DOHH2 (cell line): ENCODE results near the gene SAP130.

Experiments used
- EZH2phosphoT487 ChIP-seq: fragments of 200-600 bp; sonication (generic); IDR thresholded peaks from 2 replicates; pipeline ENCODE4 v1.6.1; 2017; ENCODE audit warnings: borderline replicate concordance, mild to moderate bottlenecking, antibody characterized with exemption, low read length, moderate library complexity, mixed read lengths
- TF ChIP-seq, protein P1 (sequence below): fragments of 200-600 bp; sonication (generic); IDR thresholded peaks from one replicate; pipeline ENCODE4 v1.5.1; 2014; ENCODE audit warnings: antibody characterized with exemption, mild to moderate bottlenecking, low read depth, low read length; ENCODE audit not compliant: poor library complexity, severe bottlenecking

DNA sequence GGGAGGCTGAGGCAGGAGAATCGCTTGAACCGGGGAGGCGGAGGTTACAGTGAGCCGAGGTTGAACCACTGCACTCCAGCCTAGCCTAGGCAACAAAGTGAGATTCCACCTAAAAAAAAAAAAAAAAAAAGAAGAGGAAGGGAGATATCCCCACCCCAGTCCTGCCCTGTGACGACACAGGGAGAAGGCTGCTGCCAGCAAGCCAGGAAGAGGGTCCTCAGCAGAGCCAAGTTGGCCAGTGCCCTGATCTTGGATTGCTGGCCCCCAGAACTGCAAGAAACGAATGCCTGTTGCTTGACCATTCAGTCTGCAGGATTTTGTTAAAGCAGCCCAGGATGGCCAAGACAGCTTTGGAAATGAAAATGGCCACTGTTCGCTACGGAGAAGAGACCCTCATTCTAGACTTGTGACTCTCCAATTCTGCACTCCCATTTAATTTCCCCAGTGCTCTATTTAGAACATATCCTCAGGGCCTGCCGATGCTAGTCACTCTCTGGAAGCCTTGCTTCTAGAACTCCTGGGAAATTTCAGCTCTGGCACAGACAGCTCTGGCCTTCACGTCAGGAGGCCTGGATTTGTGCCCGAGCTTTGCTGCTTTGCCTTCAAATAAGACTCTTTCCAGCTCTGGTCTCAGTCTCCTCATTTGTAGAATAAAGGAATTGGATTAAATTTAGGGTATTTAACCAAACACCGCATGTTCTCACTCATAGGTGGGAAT is 126.4 kb downstream of the SAP130 start:
- TF ChIP-seq, protein P1, sequence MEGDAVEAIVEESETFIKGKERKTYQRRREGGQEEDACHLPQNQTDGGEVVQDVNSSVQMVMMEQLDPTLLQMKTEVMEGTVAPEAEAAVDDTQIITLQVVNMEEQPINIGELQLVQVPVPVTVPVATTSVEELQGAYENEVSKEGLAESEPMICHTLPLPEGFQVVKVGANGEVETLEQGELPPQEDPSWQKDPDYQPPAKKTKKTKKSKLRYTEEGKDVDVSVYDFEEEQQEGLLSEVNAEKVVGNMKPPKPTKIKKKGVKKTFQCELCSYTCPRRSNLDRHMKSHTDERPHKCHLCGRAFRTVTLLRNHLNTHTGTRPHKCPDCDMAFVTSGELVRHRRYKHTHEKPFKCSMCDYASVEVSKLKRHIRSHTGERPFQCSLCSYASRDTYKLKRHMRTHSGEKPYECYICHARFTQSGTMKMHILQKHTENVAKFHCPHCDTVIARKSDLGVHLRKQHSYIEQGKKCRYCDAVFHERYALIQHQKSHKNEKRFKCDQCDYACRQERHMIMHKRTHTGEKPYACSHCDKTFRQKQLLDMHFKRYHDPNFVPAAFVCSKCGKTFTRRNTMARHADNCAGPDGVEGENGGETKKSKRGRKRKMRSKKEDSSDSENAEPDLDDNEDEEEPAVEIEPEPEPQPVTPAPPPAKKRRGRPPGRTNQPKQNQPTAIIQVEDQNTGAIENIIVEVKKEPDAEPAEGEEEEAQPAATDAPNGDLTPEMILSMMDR = no peak
- TF ChIP-seq EZH2phosphoT487 = no peak
